ENCODE results near the gene ALLC.
"Not testable (repeated sequence)": the region's sequence is repeated elsewhere in the genome, so short reads cannot be mapped to it uniquely, and the experiment has no call there.

Gene ALLC

GRCh38 chr2:3612639-3613523, 45.1 kb upstream of the ALLC start:
- H3K4me3 ChIP-seq = no peak overlapping the region
- H3K27ac ChIP-seq = no peak overlapping the region
- no peaks in the 10 kb centered on the region for H3K36me3 ChIP-seq
- H3K9me3 ChIP-seq = peaks cover 0 to 9% (median 0%) of the 10 kb centered on the region in 3 donors
- no peaks in the 10 kb centered on the region for H3K4me1 ChIP-seq
- DNase-seq = peak in 1 of 2 donors; percentile 57
- peaks cover 0 to 15% of the 10 kb centered on the region in 2 donors for H3K27me3 ChIP-seq
- intact Hi-C loops (cut with DNase I; ENCODE audit: low total_unique reads) = no loop called here
- TF ChIP-seq, protein P1, sequence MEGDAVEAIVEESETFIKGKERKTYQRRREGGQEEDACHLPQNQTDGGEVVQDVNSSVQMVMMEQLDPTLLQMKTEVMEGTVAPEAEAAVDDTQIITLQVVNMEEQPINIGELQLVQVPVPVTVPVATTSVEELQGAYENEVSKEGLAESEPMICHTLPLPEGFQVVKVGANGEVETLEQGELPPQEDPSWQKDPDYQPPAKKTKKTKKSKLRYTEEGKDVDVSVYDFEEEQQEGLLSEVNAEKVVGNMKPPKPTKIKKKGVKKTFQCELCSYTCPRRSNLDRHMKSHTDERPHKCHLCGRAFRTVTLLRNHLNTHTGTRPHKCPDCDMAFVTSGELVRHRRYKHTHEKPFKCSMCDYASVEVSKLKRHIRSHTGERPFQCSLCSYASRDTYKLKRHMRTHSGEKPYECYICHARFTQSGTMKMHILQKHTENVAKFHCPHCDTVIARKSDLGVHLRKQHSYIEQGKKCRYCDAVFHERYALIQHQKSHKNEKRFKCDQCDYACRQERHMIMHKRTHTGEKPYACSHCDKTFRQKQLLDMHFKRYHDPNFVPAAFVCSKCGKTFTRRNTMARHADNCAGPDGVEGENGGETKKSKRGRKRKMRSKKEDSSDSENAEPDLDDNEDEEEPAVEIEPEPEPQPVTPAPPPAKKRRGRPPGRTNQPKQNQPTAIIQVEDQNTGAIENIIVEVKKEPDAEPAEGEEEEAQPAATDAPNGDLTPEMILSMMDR (IDR thresholded peaks at IDR 0.05) = no peak

- Histone ChIP-seq H3K4me1 (no peaks in the 10 kb centered on the region), H3K9me3 (peaks cover 0 to 9% (median 0%) of the 10 kb centered on the region in 3 donors), H3K4me3 (no peak overlapping the region), H3K36me3 (no peaks in the 10 kb centered on the region), H3K27me3 (peaks cover 0 to 15% of the 10 kb centered on the region in 2 donors), H3K27ac (no peak overlapping the region)
- TF ChIP-seq, protein P1 (IDR thresholded peaks at IDR 0.05) = no peak
- intact Hi-C loops (cut with DNase I; ENCODE audit: low total_unique reads) = no loop called here
- DNase-seq = no peak
These were observed 44.5 kb upstream of the ALLC start for GRCh38 chr2:3613524-3613905.

- H3K4me3 ChIP-seq; intact Hi-C loops (cut with DNase I; ENCODE audit: low total_unique reads); H3K27ac ChIP-seq; H3K9me3 ChIP-seq; H3K4me1 ChIP-seq; DNase-seq; H3K36me3 ChIP-seq: not testable (repeated sequence)
- H3K27me3 ChIP-seq = peaks cover 0 to 15% of the 10 kb centered on the region in 2 donors
These were observed 43.3 kb upstream of the ALLC start for GRCh38 chr2:3614743-3615142.

DNA sequence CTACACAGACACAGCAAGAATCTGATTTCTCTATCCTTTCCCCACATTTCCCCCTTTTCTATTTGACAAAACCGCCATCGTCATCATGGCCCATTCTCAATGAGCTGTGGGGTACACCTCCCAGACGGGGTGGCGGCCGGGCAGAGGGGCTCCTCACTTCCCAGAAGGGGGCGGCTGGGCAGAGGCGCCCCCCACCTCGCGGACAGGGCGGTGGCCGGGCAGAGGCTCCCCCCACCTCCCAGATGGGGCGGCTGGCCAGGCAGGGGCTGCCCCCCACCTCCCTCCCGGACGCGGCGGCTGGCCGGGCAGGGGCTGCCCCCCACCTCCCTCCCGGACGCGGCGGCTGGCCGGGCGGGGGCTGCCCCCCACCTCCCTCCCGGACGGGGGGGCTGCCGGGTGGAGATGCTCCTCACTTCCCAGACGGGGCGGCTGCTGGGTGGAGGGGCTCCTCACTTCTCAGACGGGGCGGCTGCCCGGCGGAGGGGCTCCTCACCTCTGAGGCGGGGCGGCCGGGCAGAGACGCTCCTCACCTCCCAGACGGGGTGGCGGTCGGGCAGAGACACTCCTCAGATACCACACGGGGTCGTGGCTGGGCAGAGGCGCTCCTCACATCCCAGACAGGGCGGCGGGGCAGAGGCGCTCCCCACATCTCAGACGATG, 42.3 kb upstream of the ALLC start:
- H3K4me1 ChIP-seq; H3K4me3 ChIP-seq; H3K27ac ChIP-seq; H3K27me3 ChIP-seq; intact Hi-C loops (cut with DNase I; ENCODE audit: low total_unique reads); H3K36me3 ChIP-seq; H3K9me3 ChIP-seq: not testable (repeated sequence)
- peak in 1 of 2 donors; percentile 51 for DNase-seq

GRCh38 chr2:3616435-3617197, 41.4 kb upstream of the ALLC start:
- DNase-seq = peak in 1 of 2 donors; percentile 25
- intact Hi-C loops (cut with DNase I; ENCODE audit: low total_unique reads); H3K27me3 ChIP-seq; H3K27ac ChIP-seq; H3K4me1 ChIP-seq; H3K4me3 ChIP-seq; H3K36me3 ChIP-seq; H3K9me3 ChIP-seq: not testable (repeated sequence)

DNA sequence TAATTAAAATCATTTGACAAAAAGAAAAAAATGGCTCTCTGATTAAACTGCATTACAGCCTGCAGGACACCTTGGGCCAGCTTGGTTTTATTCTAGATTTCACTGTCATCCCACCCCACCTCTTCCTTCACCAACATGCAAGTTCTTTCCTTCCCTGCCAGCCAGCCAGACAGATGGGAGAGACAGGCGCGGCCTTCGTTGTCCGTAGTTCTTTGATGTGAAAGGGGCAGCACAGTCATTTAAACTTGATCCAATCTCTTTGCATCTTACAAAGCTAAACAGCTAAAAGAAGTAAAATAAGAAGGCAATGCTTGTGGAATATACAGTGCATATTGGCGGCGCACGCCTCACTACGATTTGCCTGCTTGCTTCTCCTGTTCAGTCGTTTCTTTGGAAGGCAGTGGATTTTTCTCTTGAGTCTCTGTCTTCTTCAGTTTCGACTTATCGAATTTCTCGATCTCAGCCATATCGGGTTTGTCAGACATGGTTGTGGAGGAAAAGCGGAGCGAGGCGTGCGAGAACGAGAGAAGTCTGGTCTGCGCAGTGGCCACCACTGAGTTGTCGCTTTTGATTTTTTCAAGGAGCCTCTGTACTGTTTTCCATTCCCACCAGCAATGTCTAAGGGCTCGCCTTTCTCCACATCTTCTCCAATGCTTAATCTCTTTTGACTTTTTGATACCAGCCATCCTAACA, 40.7 kb upstream of the ALLC start:
- Histone ChIP-seq H3K4me3 (no peak overlapping the region), H3K4me1 (no peaks in the 10 kb centered on the region), H3K36me3 (no peaks in the 10 kb centered on the region), H3K9me3 (peaks cover 0 to 9% (median 0%) of the 10 kb centered on the region in 3 donors), H3K27ac (no peak overlapping the region), H3K27me3 (peaks cover 0 to 2% of the 10 kb centered on the region in 2 donors)
- intact Hi-C loops (cut with DNase I; ENCODE audit: low total_unique reads) = no loop called here
- peak; percentile 5 to 32 for DNase-seq
- TF ChIP-seq, protein P1 (IDR thresholded peaks at IDR 0.05) = no peak
